Naive thymus-derived CD8-positive, alpha-beta T cell (primary cell): ENCODE results near the gene SAMD1. TPM values are rescaled to one million over a fixed set of nuclear protein-coding genes. Genes with fewer than 3 reads are reported as not detected.
"Not testable (repeated sequence)": the region's sequence is repeated elsewhere in the genome, so short reads cannot be mapped to it uniquely, and the experiment has no call there.

Experiments used
- ATAC-seq, 2 donors: fragments of 150-1000 bp; cut with Tn5 transposase in 1 of 2; sonication (Bioruptor Pico), chemical (Tn5 transposase) in 1 of 2; 1 replicate in 1 of 2; 2 replicates in 1 of 2; pipeline ENCODE4 v1.10.0; 2021; ENCODE audit warnings: mild to moderate bottlenecking in 2 of 2, moderate library complexity in 2 of 2
- POLR2A ChIA-PET: fragments of 350-600 bp; sonication (Branson Sonifier 250); formaldehyde crosslinking; loops from one replicate; lab custom pipeline; 2021; ENCODE audit warnings: antibody characterized with exemption; lab: Charles Lee
- DNase-seq, 10 donors: peaks; one replicate each; pipeline versions ENCODE4 v3.0.0 to v3.0.0-alpha.2; 2020 to 2022
- H3K27ac Mint-ChIP-seq, 10 donors: one replicate each; pipeline ENCODE4 v1.8.0; 2020 to 2022; ENCODE audit warnings: mild to moderate bottlenecking in 10 of 10, mixed read lengths in 10 of 10, moderate library complexity in 4 of 10, inconsistent platforms in 1 of 10
- H3K27me3 Mint-ChIP-seq, 5 donors: one replicate each; pipeline ENCODE4 v1.8.0; 2021 to 2022; ENCODE audit warnings: mixed read lengths in 5 of 5
- H3K36me3 Mint-ChIP-seq, 3 donors: one replicate each; pipeline ENCODE4 v1.8.0; 2020 to 2022; ENCODE audit warnings: mixed read lengths in 3 of 3, mild to moderate bottlenecking in 2 of 3, inconsistent platforms in 1 of 3
- H3K4me1 Mint-ChIP-seq, 4 donors: one replicate each; pipeline ENCODE4 v1.8.0; 2021 to 2022; ENCODE audit warnings: mixed read lengths in 4 of 4
- H3K4me3 Mint-ChIP-seq, 10 donors: one replicate each; pipeline ENCODE4 v1.8.0; 2020 to 2022; ENCODE audit warnings: mild to moderate bottlenecking in 10 of 10, mixed read lengths in 10 of 10, moderate library complexity in 6 of 10, inconsistent platforms in 1 of 10
- H3K9me3 Mint-ChIP-seq, 9 donors: one replicate each; pipeline ENCODE4 v1.8.0; 2020 to 2022; ENCODE audit warnings: mixed read lengths in 9 of 9, mild to moderate bottlenecking in 3 of 9, inconsistent platforms in 1 of 9, moderate library complexity in 1 of 9
- polyA plus RNA-seq, 3 donors: library from polyadenylated mRNA; unstranded; fragments of 300-500 nt; fragmentation: Illumina TruSeq; gene quantifications; one replicate each; pipeline ENCODE4 v1.2.3, GENCODE V29; 2021
- total RNA-seq, 8 experiments: library from RNA in 2 of 8; stranded (reverse) in 2 of 8; gene quantifications; one replicate each; pipeline ENCODE4 v1.2.3 and lab custom pipeline; 2021 to 2026

Gene SAMD1
- total and polyA plus RNA-seq, 5 experiments from 2014 or later, result 2.3 to 68.3 (median 5.2) TPM

DNA sequence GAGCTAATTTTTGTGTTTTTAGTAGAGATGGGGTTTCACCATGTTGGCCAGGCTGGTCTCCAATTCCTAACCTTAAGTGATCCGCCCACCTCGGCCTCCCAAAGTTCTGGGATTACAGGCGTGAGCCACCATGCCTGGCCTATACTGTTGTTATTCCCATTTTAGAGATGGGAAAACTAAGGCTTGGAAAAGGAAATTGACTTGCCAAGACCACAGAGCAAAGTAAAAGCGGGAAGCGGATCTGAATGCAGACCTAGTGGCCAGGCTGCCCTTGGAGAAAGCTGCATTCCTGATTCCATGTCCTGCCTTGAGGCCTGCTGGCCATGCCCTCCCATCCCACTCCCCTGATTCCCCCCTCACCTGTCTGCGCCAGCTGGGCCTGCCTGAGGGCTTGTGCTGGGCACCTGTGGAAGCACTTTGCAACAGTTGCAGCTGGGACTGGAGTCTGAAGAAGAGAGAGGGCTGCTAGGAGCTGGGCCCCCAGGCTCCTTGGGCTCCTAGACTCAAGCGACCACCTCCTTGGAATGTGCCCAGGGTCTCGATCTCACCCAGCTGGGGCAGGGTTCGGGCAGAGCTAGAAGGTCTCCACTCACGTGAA, 34.4 kb downstream of the SAMD1 start:
- POLR2A ChIA-PET, result interaction anchor here (0.7 to 1.1 kb wide), 2 partner anchors 10 to 25 kb away, joined by 3 to 4 read pairs; partner anchors contain the start of gene IL27RA
- ATAC-seq, result no peak
- peaks cover 10 to 28% (median 20%) of the 10 kb centered on the region in 4 donors for H3K4me1 Mint-ChIP-seq
- no peak for DNase-seq
- H3K9me3 Mint-ChIP-seq, result peaks cover 0 to 2% (median 0%) of the 10 kb centered on the region in 9 donors
- H3K36me3 Mint-ChIP-seq, result peaks cover 0 to 30% (median 16%) of the 10 kb centered on the region in 3 donors
- peaks cover 16 to 38% (median 21%) of the 10 kb centered on the region in 5 donors for H3K27me3 Mint-ChIP-seq
- H3K4me3 Mint-ChIP-seq, result peak overlapping the region in 1 of 10 donors; percentile 3
- H3K27ac Mint-ChIP-seq, result no peak overlapping the region

DNA sequence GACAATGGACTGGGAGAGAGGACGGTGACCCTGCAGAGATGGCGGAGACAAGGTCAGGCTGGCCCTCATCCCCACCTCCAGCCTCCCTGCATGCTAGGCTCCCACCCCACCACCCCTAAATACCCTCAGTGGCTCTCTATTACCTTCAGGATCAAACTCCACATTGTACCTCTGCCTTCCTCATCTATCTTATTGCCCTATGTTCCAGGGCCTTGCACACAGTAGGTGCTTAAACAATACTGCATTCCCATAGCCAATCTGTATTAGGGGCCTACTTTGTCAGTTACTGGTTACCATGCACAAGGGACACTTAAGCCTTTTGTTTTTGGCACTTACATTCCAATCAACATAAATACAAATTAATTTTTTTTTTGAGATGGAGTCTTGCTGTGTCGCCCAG, 35.2 kb downstream of the SAMD1 start:
- Mint-ChIP-seq H3K4me1 (peaks cover 10 to 28% (median 20%) of the 10 kb centered on the region in 4 donors), H3K27me3 (peaks cover 14 to 30% (median 18%) of the 10 kb centered on the region in 5 donors), H3K36me3 (peaks cover 0 to 38% (median 17%) of the 10 kb centered on the region in 3 donors), H3K27ac (peak overlapping the region in 3 of 10 donors; percentile 26 to 68 (median 37)), H3K9me3 (peaks cover 0 to 2% (median 0%) of the 10 kb centered on the region in 9 donors), H3K4me3 (no peak overlapping the region)
- ATAC-seq (no peak), DNase-seq (no peak)
- POLR2A ChIA-PET, result interaction anchor here (0.7 kb wide), 1 partner anchor 10 kb away, joined by 3 read pairs; no protein-coding TSS in a partner anchor

DNA sequence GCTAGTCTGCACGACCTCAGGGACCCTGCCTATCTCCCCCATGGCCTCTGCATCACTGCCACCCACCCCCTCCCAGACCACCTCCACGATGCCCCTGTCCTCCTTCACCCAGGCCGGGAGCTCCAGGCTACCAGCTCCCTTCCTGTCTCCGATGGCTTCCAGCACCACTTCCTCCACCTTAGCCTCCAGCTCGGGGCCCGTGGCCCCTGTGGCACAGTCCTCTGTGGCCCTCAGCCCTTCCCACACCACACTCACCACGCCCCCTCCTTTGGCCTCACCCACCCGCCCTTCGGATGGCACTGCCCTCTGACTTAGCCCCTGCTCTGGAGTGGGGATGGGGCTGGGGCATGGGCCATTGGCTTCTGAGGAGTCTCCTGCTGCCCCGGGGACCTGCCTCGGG, 35.8 kb downstream of the SAMD1 start:
- no peak overlapping the region for H3K27ac Mint-ChIP-seq
- ATAC-seq (peak in 1 of 2 donors; percentile 11), DNase-seq (no peak)
- no peak overlapping the region for H3K4me3 Mint-ChIP-seq
- peaks cover 0 to 2% (median 0%) of the 10 kb centered on the region in 9 donors for H3K9me3 Mint-ChIP-seq
- peaks cover 0 to 45% (median 19%) of the 10 kb centered on the region in 3 donors for H3K36me3 Mint-ChIP-seq
- peaks cover 10 to 27% (median 19%) of the 10 kb centered on the region in 4 donors for H3K4me1 Mint-ChIP-seq
- peaks cover 9 to 24% (median 16%) of the 10 kb centered on the region in 5 donors for H3K27me3 Mint-ChIP-seq
- POLR2A ChIA-PET, result interaction anchor here (0.6 to 0.8 kb wide), 2 partner anchors 176 to 260 kb away, joined by 3 read pairs; partner anchors contain the start of gene ZSWIM4

DNA sequence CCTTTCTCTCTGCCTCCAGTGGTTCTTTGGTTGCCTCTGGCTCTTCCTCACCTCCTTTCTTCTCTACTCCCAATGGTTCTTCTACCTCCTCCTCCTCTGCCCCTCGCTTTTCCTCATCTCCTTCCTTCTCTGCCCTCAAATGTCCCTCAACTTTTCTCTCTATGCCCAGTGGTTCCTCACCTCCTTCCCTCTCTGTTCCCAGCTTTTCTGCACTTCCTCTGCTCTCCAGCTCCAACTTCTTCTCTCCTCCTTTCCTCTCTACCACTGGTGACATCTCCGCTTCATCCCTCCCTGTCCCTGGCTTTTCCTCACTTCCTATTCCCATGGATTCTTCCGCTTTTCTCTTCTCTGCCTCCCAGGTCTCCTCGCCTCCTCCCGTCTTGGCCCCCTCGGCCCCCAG, 36.5 kb downstream of the SAMD1 start:
- H3K9me3 Mint-ChIP-seq, result peaks cover 0 to 2% (median 0%) of the 10 kb centered on the region in 9 donors
- ATAC-seq (no peak), DNase-seq (no peak)
- H3K36me3 Mint-ChIP-seq, result peaks cover 0 to 50% (median 19%) of the 10 kb centered on the region in 3 donors
- POLR2A ChIA-PET, result interaction anchor here (0.8 kb wide), 1 partner anchor 259 kb away, joined by 3 read pairs; the partner anchor contains the start of gene ZSWIM4
- H3K4me3 Mint-ChIP-seq, result no peak overlapping the region
- peak overlapping the region in 7 of 10 donors; percentile 40 to 84 (median 60) for H3K27ac Mint-ChIP-seq
- peaks cover 9 to 20% (median 12%) of the 10 kb centered on the region in 5 donors for H3K27me3 Mint-ChIP-seq
- peaks cover 10 to 25% (median 19%) of the 10 kb centered on the region in 4 donors for H3K4me1 Mint-ChIP-seq

DNA sequence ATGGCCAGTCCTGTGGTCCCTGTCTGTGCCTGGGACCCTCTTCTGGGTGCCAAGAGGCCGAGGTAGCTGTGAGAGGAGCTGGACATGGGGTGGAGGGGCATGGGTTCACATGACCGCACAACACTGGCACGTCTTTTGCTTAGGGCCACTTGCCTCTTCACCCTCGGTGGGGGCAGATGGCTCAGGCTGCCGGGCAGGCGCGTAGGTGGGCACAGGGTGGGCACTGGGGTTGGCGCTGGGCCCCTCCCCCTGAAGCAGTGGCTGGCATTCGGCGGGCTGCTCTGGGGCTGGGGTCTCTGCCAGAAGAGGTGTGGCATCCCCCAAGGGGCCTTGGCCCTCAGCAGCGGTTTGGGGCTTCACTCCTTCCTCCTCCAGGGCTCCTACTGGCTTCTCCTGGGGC, 37.1 kb downstream of the SAMD1 start:
- Mint-ChIP-seq H3K9me3 (peaks cover 0 to 2% (median 0%) of the 10 kb centered on the region in 9 donors), H3K36me3 (peaks cover 0 to 55% (median 22%) of the 10 kb centered on the region in 3 donors), H3K27ac (peak overlapping the region in 5 of 10 donors; percentile 40 to 75 (median 44)), H3K4me3 (peak overlapping the region in 1 of 10 donors; percentile 55), H3K4me1 (peaks cover 5 to 21% (median 15%) of the 10 kb centered on the region in 4 donors), H3K27me3 (peaks cover 3 to 14% (median 8%) of the 10 kb centered on the region in 5 donors)
- POLR2A ChIA-PET, result interaction anchor here (1.2 to 2.0 kb wide), 4 partner anchors 11 to 182 kb away, joined by 3 to 5 read pairs (median 3); partner anchors contain the start of genes IL27RA and RFX1
- ATAC-seq (no peak), DNase-seq (no peak)

DNA sequence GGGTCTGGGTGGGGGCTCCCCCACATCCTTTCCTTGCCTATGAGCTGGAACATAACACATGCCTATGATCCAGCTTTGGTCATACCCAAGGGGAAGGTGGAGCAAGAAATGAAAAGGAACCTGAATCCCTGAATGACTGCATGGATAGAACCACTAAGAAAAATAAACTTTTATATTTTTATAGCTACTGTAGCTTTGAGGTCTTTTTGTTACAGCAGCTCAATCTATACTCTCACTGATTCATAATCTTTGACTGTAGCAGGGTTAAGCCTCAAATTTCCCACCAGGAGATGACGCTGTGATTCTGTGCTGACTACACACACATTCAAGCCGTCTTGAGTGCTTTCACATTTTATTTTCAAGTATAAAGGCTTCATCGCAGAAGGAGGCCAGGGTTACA, 37.5 kb downstream of the SAMD1 start:
- Mint-ChIP-seq H3K27ac (peak overlapping the region in 3 of 10 donors; percentile 37 to 85 (median 47)), H3K9me3 (peaks cover 0 to 2% (median 0%) of the 10 kb centered on the region in 9 donors), H3K27me3 (peaks cover 0 to 9% (median 3%) of the 10 kb centered on the region in 5 donors), H3K36me3 (peaks cover 0 to 59% (median 25%) of the 10 kb centered on the region in 3 donors), H3K4me1 (peaks cover 4 to 18% (median 12%) of the 10 kb centered on the region in 4 donors), H3K4me3 (peak overlapping the region in 1 of 10 donors; percentile 55)
- no peak for ATAC-seq
- POLR2A ChIA-PET, result interaction anchor here (1.2 to 2.0 kb wide), 4 partner anchors 11 to 182 kb away, joined by 3 to 5 read pairs (median 3); partner anchors contain the start of genes IL27RA and RFX1
- DNase-seq, result no peak

DNA sequence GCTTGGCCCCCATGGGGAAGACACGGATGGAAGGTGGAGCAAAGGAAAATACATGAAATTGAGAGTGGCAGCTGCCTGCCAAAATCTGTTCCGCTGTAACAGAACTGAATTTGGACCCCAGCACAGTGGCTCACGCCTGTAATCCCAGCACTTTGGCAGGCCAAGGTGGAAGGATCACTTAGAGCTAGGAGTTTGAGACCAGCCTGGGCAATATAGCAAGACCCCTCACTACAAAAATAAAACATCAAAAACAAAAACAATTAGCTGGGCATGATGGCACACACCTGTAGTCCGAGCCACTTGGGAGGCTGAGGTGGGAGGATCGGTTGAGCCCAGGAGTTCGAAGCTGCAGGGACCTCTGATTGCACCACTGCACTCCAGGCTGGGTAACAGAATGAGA, 38.1 kb downstream of the SAMD1 start:
- POLR2A ChIA-PET, result interaction anchor here (0.7 to 2.0 kb wide), 5 partner anchors 10 to 181 kb away, joined by 3 to 5 read pairs (median 3); partner anchors contain the start of genes IL27RA and RFX1
- Mint-ChIP-seq H3K4me1 (peaks cover 4 to 14% (median 8%) of the 10 kb centered on the region in 4 donors), H3K36me3 (peaks cover 0 to 64% (median 25%) of the 10 kb centered on the region in 3 donors), H3K27me3 (peaks cover 0 to 4% (median 0%) of the 10 kb centered on the region in 5 donors), H3K9me3 (peaks cover 0 to 2% (median 0%) of the 10 kb centered on the region in 9 donors), H3K4me3 (no peak overlapping the region), H3K27ac (peak overlapping the region in 3 of 10 donors; percentile 43 to 88 (median 65))
- DNase-seq (no peak), ATAC-seq (no peak)

DNA sequence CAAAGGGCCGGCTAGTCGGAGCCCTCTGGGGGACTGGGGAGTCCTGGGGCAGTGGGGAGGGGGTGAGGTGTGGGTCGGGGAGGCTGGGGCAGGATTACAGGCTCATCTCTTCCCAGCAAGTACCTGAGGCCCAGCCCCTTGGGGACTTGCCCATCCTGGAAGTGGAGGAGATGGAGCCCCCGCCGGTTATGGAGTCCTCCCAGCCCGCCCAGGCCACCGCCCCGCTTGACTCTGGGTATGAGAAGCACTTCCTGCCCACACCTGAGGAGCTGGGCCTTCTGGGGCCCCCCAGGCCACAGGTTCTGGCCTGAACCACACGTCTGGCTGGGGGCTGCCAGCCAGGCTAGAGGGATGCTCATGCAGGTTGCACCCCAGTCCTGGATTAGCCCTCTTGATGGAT, 38.6 kb downstream of the SAMD1 start:
- H3K36me3 Mint-ChIP-seq, result peaks cover 0 to 68% (median 25%) of the 10 kb centered on the region in 3 donors

DNA sequence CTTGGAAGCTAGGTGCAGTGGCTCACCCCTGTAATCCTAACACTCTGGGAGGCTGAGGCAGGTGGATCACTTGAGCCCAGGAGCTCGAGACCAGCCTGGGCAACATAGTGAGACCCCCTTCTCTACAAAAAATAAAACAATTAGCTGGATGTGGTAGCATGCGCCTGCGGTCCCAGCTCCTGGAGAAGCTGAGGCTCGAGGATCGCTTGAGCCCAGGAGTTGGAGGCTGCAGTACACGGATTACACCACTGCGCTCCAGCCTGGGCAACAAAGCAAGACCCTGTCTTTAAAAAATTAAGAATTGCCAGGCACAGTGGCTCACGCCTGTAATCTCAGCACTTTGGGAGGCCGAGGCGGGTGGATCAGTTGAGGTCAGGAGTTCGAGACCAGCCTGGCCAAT, 39.6 kb downstream of the SAMD1 start:
- H3K27ac Mint-ChIP-seq, ATAC-seq, POLR2A ChIA-PET, H3K27me3 Mint-ChIP-seq, H3K4me3 Mint-ChIP-seq, H3K9me3 Mint-ChIP-seq, DNase-seq: not testable (repeated sequence)
- peaks cover 0 to 77% (median 27%) of the 10 kb centered on the region in 3 donors for H3K36me3 Mint-ChIP-seq
- peaks cover 1 to 19% (median 9%) of the 10 kb centered on the region in 4 donors for H3K4me1 Mint-ChIP-seq

More for the DNA sequence above, 38.6 kb downstream of the SAMD1 start:
- ATAC-seq, result no peak
- peaks cover 0 to 3% (median 0%) of the 10 kb centered on the region in 5 donors for H3K27me3 Mint-ChIP-seq
- H3K4me3 Mint-ChIP-seq, result no peak overlapping the region
- H3K27ac Mint-ChIP-seq, result peak overlapping the region in 2 of 10 donors; percentile 65 to 88
- POLR2A ChIA-PET, result interaction anchor here (0.7 to 2.0 kb wide), 2 partner anchors 19 to 20 kb away, joined by 3 to 5 read pairs; partner anchors contain the start of gene IL27RA
- H3K9me3 Mint-ChIP-seq, result peaks cover 0 to 2% (median 0%) of the 10 kb centered on the region in 9 donors
- DNase-seq, result no peak
- peaks cover 3 to 12% (median 8%) of the 10 kb centered on the region in 4 donors for H3K4me1 Mint-ChIP-seq

DNA sequence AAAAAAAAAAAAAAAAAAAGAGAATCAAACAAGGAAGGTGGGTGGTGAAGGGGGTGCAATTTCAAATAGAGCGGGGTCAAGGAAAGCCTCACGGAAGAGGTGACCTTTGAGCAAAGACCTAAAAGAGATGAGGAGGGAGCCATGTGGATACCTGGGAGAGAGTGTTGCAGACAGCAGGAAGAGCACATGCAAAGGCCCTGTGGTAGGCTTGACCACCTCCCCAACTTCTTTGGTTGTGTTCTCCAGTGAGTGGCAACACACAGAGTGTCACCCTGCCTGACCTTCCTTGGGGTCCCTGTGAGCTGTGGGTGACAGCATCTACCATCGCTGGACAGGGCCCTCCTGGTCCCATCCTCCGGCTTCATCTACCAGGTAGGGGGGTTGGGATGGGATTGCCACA, 40.0 kb downstream of the SAMD1 start:
- ATAC-seq (no peak), DNase-seq (no peak)
- Mint-ChIP-seq H3K9me3 (peaks cover 0 to 2% (median 0%) of the 10 kb centered on the region in 9 donors), H3K27me3 (no peaks in the 10 kb centered on the region), H3K27ac (peak overlapping the region in 4 of 10 donors; percentile 19 to 71 (median 51)), H3K4me3 (no peak overlapping the region), H3K4me1 (peaks cover 3 to 19% (median 10%) of the 10 kb centered on the region in 4 donors), H3K36me3 (peaks cover 0 to 82% (median 27%) of the 10 kb centered on the region in 3 donors)
- POLR2A ChIA-PET, result interaction anchor here (0.6 to 0.7 kb wide), 2 partner anchors 276 to 301 kb away, joined by 4 to 5 read pairs; partner anchors contain the start of gene C19orf53

DNA sequence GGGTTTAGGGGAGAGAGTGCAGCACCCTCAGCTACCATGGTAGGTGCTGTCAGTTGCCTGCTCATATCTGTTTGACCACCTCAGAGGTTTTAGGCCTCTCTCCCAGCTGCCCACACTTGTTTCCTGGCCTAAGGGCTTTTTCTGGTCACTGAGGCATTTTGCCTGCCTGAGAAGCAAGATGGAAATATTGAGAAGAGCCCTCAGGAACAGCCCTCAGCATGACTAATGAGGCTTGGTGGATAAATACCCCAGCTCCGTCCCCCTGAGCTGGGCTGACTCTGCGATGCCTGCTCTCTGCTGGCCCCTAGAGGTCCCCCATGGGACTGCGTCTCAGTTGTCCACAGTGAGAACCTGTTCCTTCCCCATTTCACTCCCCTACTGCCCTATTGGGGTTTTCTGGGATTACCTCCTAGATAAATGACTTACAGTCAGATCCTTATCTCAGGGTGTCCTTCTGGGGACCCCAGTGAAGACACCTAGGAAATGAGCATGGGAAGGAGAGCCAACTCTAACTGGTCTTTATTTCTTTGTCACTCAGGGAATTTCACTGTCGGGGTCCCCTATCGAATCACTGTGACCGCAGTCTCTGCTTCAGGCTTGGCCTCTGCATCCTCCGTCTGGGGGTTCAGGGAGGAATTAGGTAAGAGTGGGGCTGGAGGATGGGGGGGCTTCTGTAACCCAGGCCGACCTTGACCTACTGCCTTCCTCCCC, 42.0 kb downstream of the SAMD1 start:
- Mint-ChIP-seq H3K27ac (peak overlapping the region in 8 of 10 donors; percentile 13 to 82 (median 72)), H3K4me3 (no peak overlapping the region), H3K27me3 (no peaks in the 10 kb centered on the region), H3K4me1 (peaks cover 1 to 12% (median 7%) of the 10 kb centered on the region in 4 donors), H3K36me3 (peaks cover 0 to 88% (median 27%) of the 10 kb centered on the region in 3 donors), H3K9me3 (peaks cover 0 to 2% (median 0%) of the 10 kb centered on the region in 9 donors)
- POLR2A ChIA-PET, result interaction anchor here (0.7 to 1.7 kb wide), 7 partner anchors 17 to 259 kb away, joined by 3 to 5 read pairs (median 4); partner anchors contain the start of genes DCAF15, IL27RA and RFX1
- DNase-seq (peak; percentile 54 to 81 (median 70)), ATAC-seq (peak; percentile 72 to 89)
